AG04449 (cell line): ENCODE results near the gene ADD2.

Source experiments
- CTCF ChIA-PET: fragments of 350-600 bp; formaldehyde crosslinking; extraction: SDS; loops from one replicate; lab custom pipeline; 2021; ENCODE audit warnings: antibody characterized with exemption; lab: Yijun Ruan, JAX
- POLR2A ChIA-PET: fragments of 400-600, 350-600 bp; formaldehyde crosslinking; extraction: SDS; loops from one replicate; lab custom pipeline; 2020; ENCODE audit warnings: antibody characterized with exemption, inconsistent platforms; lab: Yijun Ruan, JAX
- DNase-seq: peaks from one replicate; pipeline ENCODE4 v3.0.0-alpha.2; 2010; ENCODE audit warnings: low read depth, low spot score
- H3K4me3 ChIP-seq: 2 replicates; pipeline ENCODE4 v1.5.1; 2011; ENCODE audit warnings: low read depth, mild to moderate bottlenecking, control low read depth, low read length
- CTCF ChIP-seq: IDR thresholded peaks from one replicate; pipeline ENCODE4 v1.5.1; 2011; ENCODE audit warnings: mild to moderate bottlenecking, moderate library complexity, low read length, control low read depth, inconsistent platforms; ENCODE audit not compliant: insufficient read depth; ENCODE audit errors: missing control alignments

ADD2 gene

GRCh38 chr2:70769450-70769849, 1.4 kb upstream of the ADD2 start:
- no peak overlapping the region for H3K4me3 ChIP-seq
- DNase-seq = no peak
- ChIA-PET POLR2A (no interaction called here), CTCF (interaction anchor here (0.9 kb wide), 1 partner anchor 11 kb away, joined by 3 read pairs; no protein-coding TSS in a partner anchor)
- no peak for TF ChIP-seq CTCF

GRCh38 chr2:70768590-70769085, 638 bp upstream of the ADD2 start:
- ChIA-PET POLR2A (no interaction called here), CTCF (interaction anchor here (1.0 kb wide), 1 partner anchor 55 kb away, joined by 3 read pairs; no protein-coding TSS in a partner anchor)
- no peak for DNase-seq
- TF ChIP-seq CTCF = no peak
- H3K4me3 ChIP-seq = no peak overlapping the region

GRCh38 chr2:70767079-70767698, 811 bp downstream of the ADD2 start:
- H3K4me3 ChIP-seq = no peak overlapping the region
- TF ChIP-seq CTCF = no peak
- POLR2A ChIA-PET = no interaction called here
- CTCF ChIA-PET = interaction anchor here (0.8 to 1.1 kb wide), 2 partner anchors 19 to 234 kb away, joined by 3 to 4 read pairs; no protein-coding TSS in a partner anchor
- no peak for DNase-seq

- DNase-seq = no peak
- ChIA-PET CTCF (interaction anchor here (1.1 kb wide), 1 partner anchor 235 kb away, joined by 4 read pairs; no protein-coding TSS in a partner anchor), POLR2A (interaction anchor here (0.6 kb wide), 1 partner anchor 18 kb away, joined by 5 read pairs; no protein-coding TSS in a partner anchor)
- TF ChIP-seq CTCF = no peak
- no peak overlapping the region for H3K4me3 ChIP-seq
Observed at GRCh38 chr2:70766357-70767078, 1.5 kb downstream of the ADD2 start.

- CTCF ChIA-PET = no interaction called here
- TF ChIP-seq CTCF = no peak
- DNase-seq = no peak
- POLR2A ChIA-PET = no interaction called here
- no peak overlapping the region for H3K4me3 ChIP-seq
Observed at GRCh38 chr2:70765507-70765906, 2.5 kb downstream of the ADD2 start.

GRCh38 chr2:70759446-70759845, 8.6 kb downstream of the ADD2 start:
- POLR2A ChIA-PET = no interaction called here
- CTCF ChIA-PET = interaction anchor here (1.2 kb wide), 1 partner anchor 10 kb away, joined by 3 read pairs; no protein-coding TSS in a partner anchor
- no peak for TF ChIP-seq CTCF
- H3K4me3 ChIP-seq = no peak overlapping the region
- no peak for DNase-seq
